Measurements from ENCODE around the gene MUC4.

DNA sequence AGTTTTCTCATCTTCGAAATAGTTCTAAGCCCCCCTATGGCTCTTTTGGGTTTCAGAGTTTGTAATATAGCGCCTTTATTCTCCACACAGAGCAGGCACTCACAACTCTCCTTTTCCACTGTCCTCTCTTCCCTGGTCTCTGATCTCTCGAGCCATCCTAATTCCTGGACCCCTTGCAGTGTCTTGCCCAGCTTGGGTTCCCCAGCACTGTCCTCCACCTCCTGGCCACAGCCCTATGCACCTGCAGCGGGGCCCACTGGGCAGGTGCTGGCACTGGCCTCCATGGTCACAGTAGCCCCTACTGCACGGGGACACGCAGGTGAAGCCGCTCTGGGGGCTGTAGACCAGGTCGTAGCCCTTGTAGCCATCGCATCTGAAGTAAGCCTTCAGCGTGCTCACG, 63.1 kb downstream of the MUC4 start:
- TF ChIP-seq, protein P1, sequence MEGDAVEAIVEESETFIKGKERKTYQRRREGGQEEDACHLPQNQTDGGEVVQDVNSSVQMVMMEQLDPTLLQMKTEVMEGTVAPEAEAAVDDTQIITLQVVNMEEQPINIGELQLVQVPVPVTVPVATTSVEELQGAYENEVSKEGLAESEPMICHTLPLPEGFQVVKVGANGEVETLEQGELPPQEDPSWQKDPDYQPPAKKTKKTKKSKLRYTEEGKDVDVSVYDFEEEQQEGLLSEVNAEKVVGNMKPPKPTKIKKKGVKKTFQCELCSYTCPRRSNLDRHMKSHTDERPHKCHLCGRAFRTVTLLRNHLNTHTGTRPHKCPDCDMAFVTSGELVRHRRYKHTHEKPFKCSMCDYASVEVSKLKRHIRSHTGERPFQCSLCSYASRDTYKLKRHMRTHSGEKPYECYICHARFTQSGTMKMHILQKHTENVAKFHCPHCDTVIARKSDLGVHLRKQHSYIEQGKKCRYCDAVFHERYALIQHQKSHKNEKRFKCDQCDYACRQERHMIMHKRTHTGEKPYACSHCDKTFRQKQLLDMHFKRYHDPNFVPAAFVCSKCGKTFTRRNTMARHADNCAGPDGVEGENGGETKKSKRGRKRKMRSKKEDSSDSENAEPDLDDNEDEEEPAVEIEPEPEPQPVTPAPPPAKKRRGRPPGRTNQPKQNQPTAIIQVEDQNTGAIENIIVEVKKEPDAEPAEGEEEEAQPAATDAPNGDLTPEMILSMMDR (IDR thresholded peaks at IDR 0.05), result no peak
- no peak for TF ChIP-seq POLR2A (IDR thresholded peaks at IDR 0.05)
